ENCODE data around the gene L3MBTL4. TPM values are rescaled to one million over a fixed set of nuclear protein-coding genes. Genes with fewer than 3 reads are reported as not detected.

Gene L3MBTL4
- total and polyA plus RNA-seq, 8 donors: 5.7 to 13.9 (median 6.9) TPM

- Histone ChIP-seq H3K27me3 (no peaks in the 10 kb centered on the region), H3K4me3 (no peak overlapping the region), H3K9me3 (no peaks in the 10 kb centered on the region), H3K36me3 (no peaks in the 10 kb centered on the region), H3K4me1 (no peaks in the 10 kb centered on the region), H3K27ac (no peak overlapping the region)
- TF ChIP-seq CTCF (IDR thresholded peaks at IDR 0.05): no peak
- intact Hi-C loops (cut with DNase I): no loop called here
- ATAC-seq: no peak
- DNase-seq: no peak
Measured at GRCh38 chr18:5977022-5977421, 437.7 kb downstream of the L3MBTL4 start.

- Histone ChIP-seq H3K4me1 (no peaks in the 10 kb centered on the region), H3K4me3 (no peak overlapping the region), H3K27me3 (no peaks in the 10 kb centered on the region), H3K36me3 (no peaks in the 10 kb centered on the region), H3K9me3 (no peaks in the 10 kb centered on the region), H3K27ac (no peak overlapping the region)
- no peak for TF ChIP-seq CTCF (IDR thresholded peaks at IDR 0.05)
- ATAC-seq: peak; percentile 29
- intact Hi-C loops (cut with DNase I): no loop called here
- no peak for DNase-seq
Measured at GRCh38 chr18:5975111-5976002, 439.4 kb downstream of the L3MBTL4 start.

- no peaks in the 10 kb centered on the region for H3K27me3 ChIP-seq
- ATAC-seq: no peak
- intact Hi-C loops (cut with DNase I): no loop called here
- TF ChIP-seq CTCF (IDR thresholded peaks at IDR 0.05): no peak
- H3K27ac ChIP-seq: no peak overlapping the region
- H3K9me3 ChIP-seq: no peaks in the 10 kb centered on the region
- no peaks in the 10 kb centered on the region for H3K4me1 ChIP-seq
- H3K36me3 ChIP-seq: no peaks in the 10 kb centered on the region
- H3K4me3 ChIP-seq: no peak overlapping the region
- no peak for DNase-seq
Measured at GRCh38 chr18:5974696-5975095, 440.0 kb downstream of the L3MBTL4 start.

GRCh38 chr18:5973099-5973498 is 441.6 kb downstream of the L3MBTL4 start:
- H3K27ac ChIP-seq: no peak overlapping the region
- no peaks in the 10 kb centered on the region for H3K4me1 ChIP-seq
- no peaks in the 10 kb centered on the region for H3K27me3 ChIP-seq
- intact Hi-C loops (cut with DNase I): no loop called here
- no peaks in the 10 kb centered on the region for H3K36me3 ChIP-seq
- no peak for ATAC-seq
- TF ChIP-seq CTCF (IDR thresholded peaks at IDR 0.05): no peak
- H3K9me3 ChIP-seq: no peaks in the 10 kb centered on the region
- no peak for DNase-seq
- no peak overlapping the region for H3K4me3 ChIP-seq

- DNase-seq: no peak
Measured at GRCh38 chr18:5972298-5972697, 442.4 kb downstream of the L3MBTL4 start.

More at GRCh38 chr18:5972298-5972697, 442.4 kb downstream of the L3MBTL4 start:
- no peak overlapping the region for H3K27ac ChIP-seq
- intact Hi-C loops (cut with DNase I): no loop called here
- H3K36me3 ChIP-seq: no peaks in the 10 kb centered on the region
- no peaks in the 10 kb centered on the region for H3K27me3 ChIP-seq
- no peak for ATAC-seq
- H3K4me1 ChIP-seq: no peaks in the 10 kb centered on the region
- no peak overlapping the region for H3K4me3 ChIP-seq
- H3K9me3 ChIP-seq: no peaks in the 10 kb centered on the region
- TF ChIP-seq CTCF (IDR thresholded peaks at IDR 0.05): no peak

Data from left lung (tissue), 10 donors.